GM12878 (cell line): Measurements from ENCODE around the gene SCN5A. TPM values are rescaled to one million over a fixed set of nuclear protein-coding genes. Genes with fewer than 3 reads are reported as not detected.

Experiments used
- ATAC-seq: fragments of 200-7000 bp; cut with Tn5 transposase; 3 replicates; pipeline ENCODE4 v1.9.1; 2020; ENCODE audit warnings: mild to moderate bottlenecking, moderate library complexity
- BruUV-seq: library from RNA; stranded (reverse); fragments of 400-500 nt; replicated peaks from 2 replicates; lab custom pipeline; 2021; lab: Mats Ljungman, UMichigan
- CTCF ChIA-PET: fragments of 300-600 bp; sonication (Branson Sonifier 250); formaldehyde crosslinking; extraction: SDS; loops from one replicate; lab custom pipeline; 2021; ENCODE audit warnings: inconsistent platforms; lab: Yijun Ruan, JAX
- POLR2A ChIA-PET: fragments of 350-600 bp; formaldehyde crosslinking; extraction: SDS; loops from one replicate; lab custom pipeline; 2021; ENCODE audit warnings: inconsistent platforms; lab: Charles Lee
- RAD21 ChIA-PET: fragments of 300-600 bp; sonication (Branson Sonifier 250); formaldehyde crosslinking; loops from one replicate; lab custom pipeline; 2023; ENCODE audit warnings: antibody characterized with exemption; ENCODE audit not compliant: unreplicated experiment; lab: Charles Lee
- SMC1A ChIA-PET: fragments of 300-600 bp; sonication (Branson Sonifier 250); formaldehyde crosslinking; loops from one replicate; lab custom pipeline; 2023; ENCODE audit not compliant: unreplicated experiment, uncharacterized antibody; lab: Charles Lee
- DNase-seq: peaks from one replicate; pipeline ENCODE4 v3.0.0-alpha.2; 2011; ENCODE audit warnings: low read depth, low spot score
- FAIRE-seq: peaks from 3 replicates; lab custom pipeline; 2011; peaks lifted over from hg19 to GRCh38; lab: Jason Lieb, UNC
- H2AFZ ChIP-seq: 2 replicates; pipeline ENCODE4 v1.6.0; 2011; ENCODE audit warnings: low read depth, low read length, control low read depth; ENCODE audit not compliant: control insufficient read depth
- H3K27ac ChIP-seq: 2 replicates; pipeline ENCODE4 v1.5.1; 2011; ENCODE audit warnings: control low read depth; ENCODE audit not compliant: control insufficient read depth, insufficient read depth
- H3K27me3 ChIP-seq, 2 experiments: replicated peaks in 1 of 2; 2 replicates each; pipeline versions ENCODE4 v1.6.0 to v1.6.1; 2011; ENCODE audit warnings: low read length in 1 of 2; ENCODE audit not compliant: control insufficient read depth in 2 of 2, insufficient read depth in 2 of 2
- H3K36me3 ChIP-seq, 2 experiments: 2 replicates each; pipeline ENCODE4 v1.5.1; 2011; ENCODE audit warnings: low read length in 1 of 2; ENCODE audit not compliant: control insufficient read depth in 2 of 2, insufficient read depth in 2 of 2
- H3K4me1 ChIP-seq: 2 replicates; pipeline ENCODE4 v1.6.1; 2011; ENCODE audit warnings: mild to moderate bottlenecking, low read length, moderate library complexity, mixed read lengths; ENCODE audit not compliant: control insufficient read depth, insufficient read depth
- H3K4me2 ChIP-seq: 2 replicates; pipeline ENCODE4 v1.6.0; 2011; ENCODE audit warnings: control low read depth; ENCODE audit not compliant: control insufficient read depth, insufficient read depth
- H3K4me3 ChIP-seq: fragments of 200-600 bp; sonication (generic); 2 replicates; pipeline ENCODE4 v1.5.1; 2016
- H3K79me2 ChIP-seq: 2 replicates; pipeline ENCODE4 v1.6.0; 2011; ENCODE audit warnings: low read length; ENCODE audit not compliant: control insufficient read depth, insufficient read depth
- H3K9ac ChIP-seq: 2 replicates; pipeline ENCODE4 v1.8.0; 2011; ENCODE audit warnings: low read length, control low read depth, mixed read lengths; ENCODE audit not compliant: control insufficient read depth, insufficient read depth
- H3K9me3 ChIP-seq: replicated peaks from 3 replicates; pipeline ENCODE4 v1.5.1; 2011; ENCODE audit warnings: mild to moderate bottlenecking, low read length; ENCODE audit not compliant: control insufficient read depth, insufficient read depth
- H4K20me1 ChIP-seq: 2 replicates; pipeline ENCODE4 v1.6.0; 2011; ENCODE audit not compliant: control insufficient read depth, insufficient read depth
- BHLHE40 ChIP-seq, 2 experiments: fragments of 450-650 bp in 1 of 2; IDR thresholded peaks; 2 replicates each; pipeline ENCODE4 v1.6.1; 2011 to 2017; ENCODE audit warnings: low read depth in 2 of 2, borderline replicate concordance in 1 of 2, improper control_type of control experiment in 1 of 2, low read length in 1 of 2, mild to moderate bottlenecking in 1 of 2
- CREB1 ChIP-seq: IDR thresholded peaks from 2 replicates; pipeline ENCODE4 v1.6.1; 2012; ENCODE audit warnings: low read depth, mild to moderate bottlenecking, inconsistent platforms
- CREM ChIP-seq: IDR thresholded peaks from 2 replicates; pipeline ENCODE4 v1.6.1; 2014; ENCODE audit warnings: antibody characterized with exemption, low read depth
- DPF2 ChIP-seq: fragments of 450-650 bp; IDR thresholded peaks from 2 replicates; pipeline ENCODE4 v1.6.1; 2017; ENCODE audit warnings: mild to moderate bottlenecking
- EZH2 ChIP-seq: IDR thresholded peaks from 2 replicates; pipeline ENCODE4 v1.6.1; 2012; ENCODE audit warnings: low read depth, mild to moderate bottlenecking, control low read depth, inconsistent platforms, low read length, borderline replicate concordance; ENCODE audit not compliant: control insufficient read depth
- RB1 ChIP-seq: fragments of 450-650 bp; formaldehyde crosslinking; IDR thresholded peaks from 2 replicates; pipeline ENCODE4 v1.6.1; 2017; ENCODE audit warnings: mild to moderate bottlenecking, borderline replicate concordance
- SIN3A ChIP-seq: IDR thresholded peaks from 2 replicates; pipeline ENCODE4 v1.6.1; 2012; ENCODE audit warnings: low read depth, low read length, improper control_type of control experiment
- SRF ChIP-seq, 2 experiments: IDR thresholded peaks; 2 replicates each; pipeline ENCODE4 v1.6.1; 2011; ENCODE audit warnings: low read depth in 2 of 2, low read length in 2 of 2, mild to moderate bottlenecking in 1 of 2, moderate library complexity in 1 of 2
- YY1 ChIP-seq: IDR thresholded peaks from 2 replicates; pipeline ENCODE4 v1.6.1; 2011; ENCODE audit warnings: low read depth, mild to moderate bottlenecking, low read length
- ZNF217 ChIP-seq: fragments of 450-650 bp; IDR thresholded peaks from 2 replicates; pipeline ENCODE4 v1.6.1; 2017; ENCODE audit warnings: antibody characterized with exemption, mild to moderate bottlenecking
- ZNF24 ChIP-seq: fragments of 450-650 bp; IDR thresholded peaks from 2 replicates; pipeline ENCODE4 v1.6.1; 2017; ENCODE audit warnings: antibody characterized with exemption, mild to moderate bottlenecking
- WGBS: methylation state at CpG from one replicate; pipeline ENCODE4 v1.1.6; 2016; ENCODE audit warnings: low lambda C conversion rate; ENCODE audit not compliant: insufficient replicate concordance, insufficient coverage; ENCODE audit errors: missing lambda C conversion rate; 5-methylcytosine and 5-hydroxymethylcytosine counted together
- in situ Hi-C: fragments of 300-500 bp; cut with MboI; formaldehyde crosslinking; loops from 9 replicates; pipeline ENCODE4 v1.14.3; 2018; ENCODE audit warnings: mixed read lengths
- intact Hi-C: fragments of 100-400 bp; cut with micrococcal nuclease; formaldehyde crosslinking; loops from one replicate; pipeline ENCODE4 v1.14.2; 2022; ENCODE audit not compliant: unreplicated experiment
- polyA plus RNA-seq, 11 experiments: library from polyadenylated mRNA; depleted of rRNA in 4 of 11; unstranded in 6 of 11; stranded (reverse) in 5 of 11; fragments of >200 nt; fragmentation: Nextera tagmentation in 4 of 11; fragmentation: Illumina TruSeq in 1 of 11; extraction: Ambion mirVana in 4 of 11; extraction: Trizol in 1 of 11; gene quantifications; 1 replicate in 1 of 11; 2 replicates in 10 of 11; pipeline versions ENCODE4 v1.2.1 to v1.2.3, GENCODE V29; 2011 to 2016; ENCODE audit warnings: inconsistent platforms in 2 of 11, missing spikeins in 2 of 11, low read depth in 1 of 11
- total RNA-seq, 4 experiments: library from RNA; depleted of rRNA in 3 of 4; stranded (reverse); fragments of >200 nt in 3 of 4; fragmentation: Illumina TruSeq in 1 of 4; extraction: Trizol in 1 of 4; gene quantifications; 2 replicates each; pipeline versions ENCODE4 v1.2.1 to v1.2.3, GENCODE V29; 2013 to 2021
- TF ChIP-seq, protein P1 (sequence below): fragments of 450-650 bp; formaldehyde crosslinking; IDR thresholded peaks from 2 replicates; pipeline ENCODE4 v1.5.0; 2022; ENCODE audit warnings: mild to moderate bottlenecking, missing genetic modification characterization
- TF ChIP-seq, protein P2 (sequence below): fragments of 450-650 bp; formaldehyde crosslinking; IDR thresholded peaks from 2 replicates; pipeline ENCODE4 v1.4.0; 2022; ENCODE audit warnings: mild to moderate bottlenecking, moderate library complexity
- TF ChIP-seq, protein P3 (sequence below): fragments of 450-650 bp; IDR thresholded peaks from 2 replicates; pipeline ENCODE4 v1.6.1; 2016; ENCODE audit warnings: mild to moderate bottlenecking
- TF ChIP-seq, protein P4 (sequence below): fragments of 450-650 bp; IDR thresholded peaks from 2 replicates; pipeline ENCODE4 v1.6.1; 2016; ENCODE audit warnings: mild to moderate bottlenecking

Gene SCN5A
- total and polyA plus RNA-seq, 10 of the 15 experiments (the other 5 are each of a cell fraction or from before 2014, with no cell fraction given), result not detected

GRCh38 chr3:38623539-38623938 is 25.9 kb downstream of the SCN5A start (continued):
- TF ChIP-seq, protein P1, sequence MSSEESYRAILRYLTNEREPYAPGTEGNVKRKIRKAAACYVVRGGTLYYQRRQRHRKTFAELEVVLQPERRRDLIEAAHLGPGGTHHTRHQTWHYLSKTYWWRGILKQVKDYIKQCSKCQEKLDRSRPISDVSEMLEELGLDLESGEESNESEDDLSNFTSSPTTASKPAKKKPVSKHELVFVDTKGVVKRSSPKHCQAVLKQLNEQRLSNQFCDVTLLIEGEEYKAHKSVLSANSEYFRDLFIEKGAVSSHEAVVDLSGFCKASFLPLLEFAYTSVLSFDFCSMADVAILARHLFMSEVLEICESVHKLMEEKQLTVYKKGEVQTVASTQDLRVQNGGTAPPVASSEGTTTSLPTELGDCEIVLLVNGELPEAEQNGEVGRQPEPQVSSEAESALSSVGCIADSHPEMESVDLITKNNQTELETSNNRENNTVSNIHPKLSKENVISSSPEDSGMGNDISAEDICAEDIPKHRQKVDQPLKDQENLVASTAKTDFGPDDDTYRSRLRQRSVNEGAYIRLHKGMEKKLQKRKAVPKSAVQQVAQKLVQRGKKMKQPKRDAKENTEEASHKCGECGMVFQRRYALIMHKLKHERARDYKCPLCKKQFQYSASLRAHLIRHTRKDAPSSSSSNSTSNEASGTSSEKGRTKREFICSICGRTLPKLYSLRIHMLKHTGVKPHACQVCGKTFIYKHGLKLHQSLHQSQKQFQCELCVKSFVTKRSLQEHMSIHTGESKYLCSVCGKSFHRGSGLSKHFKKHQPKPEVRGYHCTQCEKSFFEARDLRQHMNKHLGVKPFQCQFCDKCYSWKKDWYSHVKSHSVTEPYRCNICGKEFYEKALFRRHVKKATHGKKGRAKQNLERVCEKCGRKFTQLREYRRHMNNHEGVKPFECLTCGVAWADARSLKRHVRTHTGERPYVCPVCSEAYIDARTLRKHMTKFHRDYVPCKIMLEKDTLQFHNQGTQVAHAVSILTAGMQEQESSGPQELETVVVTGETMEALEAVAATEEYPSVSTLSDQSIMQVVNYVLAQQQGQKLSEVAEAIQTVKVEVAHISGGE (CRISPR knock-in tag), result no peak
- TF ChIP-seq EZH2 (no peak), SIN3A (no peak), RB1 (no peak)
- TF ChIP-seq, protein P2, sequence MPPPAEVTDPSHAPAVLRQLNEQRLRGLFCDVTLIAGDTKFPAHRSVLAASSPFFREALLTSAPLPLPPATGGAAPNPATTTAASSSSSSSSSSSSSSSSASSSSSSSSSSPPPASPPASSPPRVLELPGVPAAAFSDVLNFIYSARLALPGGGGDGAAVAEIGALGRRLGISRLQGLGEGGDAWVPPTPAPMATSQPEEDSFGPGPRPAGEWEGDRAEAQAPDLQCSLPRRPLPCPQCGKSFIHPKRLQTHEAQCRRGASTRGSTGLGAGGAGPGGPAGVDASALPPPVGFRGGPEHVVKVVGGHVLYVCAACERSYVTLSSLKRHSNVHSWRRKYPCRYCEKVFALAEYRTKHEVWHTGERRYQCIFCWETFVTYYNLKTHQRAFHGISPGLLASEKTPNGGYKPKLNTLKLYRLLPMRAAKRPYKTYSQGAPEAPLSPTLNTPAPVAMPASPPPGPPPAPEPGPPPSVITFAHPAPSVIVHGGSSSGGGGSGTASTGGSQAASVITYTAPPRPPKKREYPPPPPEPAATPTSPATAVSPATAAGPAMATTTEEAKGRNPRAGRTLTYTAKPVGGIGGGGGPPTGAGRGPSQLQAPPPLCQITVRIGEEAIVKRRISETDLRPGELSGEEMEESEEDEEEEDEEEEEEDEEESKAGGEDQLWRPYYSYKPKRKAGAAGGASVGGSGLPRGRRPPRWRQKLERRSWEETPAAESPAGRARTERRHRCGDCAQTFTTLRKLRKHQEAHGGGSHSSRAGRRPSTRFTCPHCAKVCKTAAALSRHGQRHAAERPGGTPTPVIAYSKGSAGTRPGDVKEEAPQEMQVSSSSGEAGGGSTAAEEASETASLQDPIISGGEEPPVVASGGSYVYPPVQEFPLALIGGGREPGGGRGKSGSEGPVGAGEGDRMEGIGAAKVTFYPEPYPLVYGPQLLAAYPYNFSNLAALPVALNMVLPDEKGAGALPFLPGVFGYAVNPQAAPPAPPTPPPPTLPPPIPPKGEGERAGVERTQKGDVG, result no peak

GRCh38 chr3:38622336-38622735 is 27.2 kb downstream of the SCN5A start:
- no peak for FAIRE-seq
- no peak for ATAC-seq
- Histone ChIP-seq H3K36me3 (no peaks in the 10 kb centered on the region), H3K4me2 (no peak overlapping the region), H3K9ac (no peak overlapping the region), H2AFZ (no peak overlapping the region), H3K79me2 (no peaks in the 10 kb centered on the region), H3K27me3 (peaks cover 0 to 1% of the 10 kb centered on the region in 2 experiments; a peak in 2 of 4 replicates), H3K4me3 (no peak overlapping the region), H3K27ac (no peak overlapping the region), H4K20me1 (no peaks in the 10 kb centered on the region), H3K9me3 (no peaks in the 10 kb centered on the region), H3K4me1 (no peaks in the 10 kb centered on the region)
- no TSS peak for BruUV-seq
- in situ Hi-C loops (no loop called here), intact Hi-C loops (no loop called here)
- DNase-seq, result no peak
- 34% methylated on average over 10 of the region's 10 CpGs for WGBS
- ChIA-PET RAD21 (no interaction called here), POLR2A (no interaction called here), SMC1A (no interaction called here), CTCF (no interaction called here)
- no peak for TF ChIP-seq SIN3A
- TF ChIP-seq ZNF24, result no peak
- no peak for TF ChIP-seq CREM
- TF ChIP-seq BHLHE40 (IDR thresholded peaks at IDR 0.05; ENCODE audit: borderline replicate concordance in 1 of 2, low read depth in 2 of 2, low read length in 1 of 2), result no peak
- TF ChIP-seq, protein P3, sequence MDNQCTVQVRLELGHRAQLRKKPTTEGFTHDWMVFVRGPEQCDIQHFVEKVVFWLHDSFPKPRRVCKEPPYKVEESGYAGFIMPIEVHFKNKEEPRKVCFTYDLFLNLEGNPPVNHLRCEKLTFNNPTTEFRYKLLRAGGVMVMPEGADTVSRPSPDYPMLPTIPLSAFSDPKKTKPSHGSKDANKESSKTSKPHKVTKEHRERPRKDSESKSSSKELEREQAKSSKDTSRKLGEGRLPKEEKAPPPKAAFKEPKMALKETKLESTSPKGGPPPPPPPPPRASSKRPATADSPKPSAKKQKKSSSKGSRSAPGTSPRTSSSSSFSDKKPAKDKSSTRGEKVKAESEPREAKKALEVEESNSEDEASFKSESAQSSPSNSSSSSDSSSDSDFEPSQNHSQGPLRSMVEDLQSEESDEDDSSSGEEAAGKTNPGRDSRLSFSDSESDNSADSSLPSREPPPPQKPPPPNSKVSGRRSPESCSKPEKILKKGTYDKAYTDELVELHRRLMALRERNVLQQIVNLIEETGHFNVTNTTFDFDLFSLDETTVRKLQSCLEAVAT, result no peak
- TF ChIP-seq, protein P4, sequence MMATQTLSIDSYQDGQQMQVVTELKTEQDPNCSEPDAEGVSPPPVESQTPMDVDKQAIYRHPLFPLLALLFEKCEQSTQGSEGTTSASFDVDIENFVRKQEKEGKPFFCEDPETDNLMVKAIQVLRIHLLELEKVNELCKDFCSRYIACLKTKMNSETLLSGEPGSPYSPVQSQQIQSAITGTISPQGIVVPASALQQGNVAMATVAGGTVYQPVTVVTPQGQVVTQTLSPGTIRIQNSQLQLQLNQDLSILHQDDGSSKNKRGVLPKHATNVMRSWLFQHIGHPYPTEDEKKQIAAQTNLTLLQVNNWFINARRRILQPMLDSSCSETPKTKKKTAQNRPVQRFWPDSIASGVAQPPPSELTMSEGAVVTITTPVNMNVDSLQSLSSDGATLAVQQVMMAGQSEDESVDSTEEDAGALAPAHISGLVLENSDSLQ, result no peak
- TF ChIP-seq CREB1, result no peak
- no peak for TF ChIP-seq ZNF217
- no peak for TF ChIP-seq DPF2
- TF ChIP-seq YY1, result no peak
- TF ChIP-seq SRF (IDR thresholded peaks at IDR 0.05; ENCODE audit: low read depth in 2 of 2, low read length in 2 of 2), result no peak
